Neural progenitor cell (in vitro differentiated cells): ENCODE data around the gene MS4A6A. TPM values are rescaled to one million over a fixed set of nuclear protein-coding genes. Genes with fewer than 3 reads are reported as not detected.
"Not testable (repeated sequence)": the region's sequence is repeated elsewhere in the genome, so short reads cannot be mapped to it uniquely, and the experiment has no call there.

Source experiments
- DNase-seq: peaks from one replicate; pipeline ENCODE4 v3.0.0-alpha.2; 2016; ENCODE audit warnings: low spot score
- H2AFZ ChIP-seq: fragments of 200-600 bp; sonication (generic); replicated peaks from 2 replicates; pipeline ENCODE4 v1.6.1; 2016; ENCODE audit warnings: antibody characterized with exemption
- H3F3A ChIP-seq: fragments of 200-600 bp; sonication (generic); 2 replicates; pipeline ENCODE4 v1.6.1; 2016; ENCODE audit warnings: antibody characterized with exemption, low read depth
- H3K27ac ChIP-seq: fragments of 200-600 bp; sonication (generic); 2 replicates; pipeline ENCODE4 v1.5.1; 2016; ENCODE audit warnings: mild to moderate bottlenecking
- H3K27me3 ChIP-seq: fragments of 200-600 bp; sonication (generic); 2 replicates; pipeline ENCODE4 v1.6.1; 2016; ENCODE audit warnings: mild to moderate bottlenecking, moderate library complexity
- H3K36me3 ChIP-seq: fragments of 200-600 bp; sonication (generic); 2 replicates; pipeline ENCODE4 v1.5.1; 2016
- H3K4me1 ChIP-seq: fragments of 200-600 bp; sonication (generic); 2 replicates; pipeline ENCODE4 v1.6.1; 2016; ENCODE audit warnings: mixed run types
- H3K4me2 ChIP-seq: fragments of 200-600 bp; sonication (generic); 2 replicates; pipeline ENCODE4 v1.6.1; 2016
- H3K4me3 ChIP-seq: fragments of 200-600 bp; sonication (generic); 2 replicates; pipeline ENCODE4 v1.5.1; 2016
- H3K79me2 ChIP-seq: fragments of 200-600 bp; sonication (generic); 2 replicates; pipeline ENCODE4 v1.6.1; 2016; ENCODE audit warnings: low read depth
- H3K9ac ChIP-seq: fragments of 200-600 bp; sonication (generic); 2 replicates; pipeline ENCODE4 v1.6.1; 2016
- H3K9me3 ChIP-seq: fragments of 200-600 bp; sonication (generic); 2 replicates; pipeline ENCODE4 v1.5.1; 2016; ENCODE audit warnings: low read depth
- H4K20me1 ChIP-seq: fragments of 200-600 bp; sonication (generic); 2 replicates; pipeline ENCODE4 v1.6.1; 2016; ENCODE audit warnings: low read depth
- H3K27ac Mint-ChIP-seq: 3 replicates; pipeline ENCODE4 v1.8.0; 2021; ENCODE audit warnings: mixed read lengths
- H3K27me3 Mint-ChIP-seq: 2 replicates; pipeline ENCODE4 v1.8.0; 2022; ENCODE audit warnings: low read depth, mild to moderate bottlenecking, inconsistent platforms, moderate library complexity, mixed read lengths; ENCODE audit not compliant: insufficient read depth
- H3K36me3 Mint-ChIP-seq: 3 replicates; pipeline ENCODE4 v1.8.0; 2021; ENCODE audit warnings: mixed read lengths
- H3K4me1 Mint-ChIP-seq: 3 replicates; pipeline ENCODE4 v1.8.0; 2021; ENCODE audit warnings: mixed read lengths
- H3K4me3 Mint-ChIP-seq: 3 replicates; pipeline ENCODE4 v1.8.0; 2021; ENCODE audit warnings: mild to moderate bottlenecking, moderate library complexity, mixed read lengths
- H3K9me3 Mint-ChIP-seq: 3 replicates; pipeline ENCODE4 v1.8.0; 2020; ENCODE audit warnings: mixed read lengths
- CTCF ChIP-seq: fragments of 200-600 bp; sonication (generic); IDR thresholded peaks from 2 replicates; pipeline ENCODE4 v1.5.1; 2017; ENCODE audit warnings: antibody characterized with exemption, mild to moderate bottlenecking
- EZH2 ChIP-seq: fragments of 200-600 bp; sonication (generic); IDR thresholded peaks from 2 replicates; pipeline ENCODE4 v1.6.1; 2017; ENCODE audit warnings: antibody characterized with exemption, mild to moderate bottlenecking, moderate library complexity
- EZH2phosphoT487 ChIP-seq: fragments of 200-600 bp; sonication (generic); IDR thresholded peaks from 2 replicates; pipeline ENCODE4 v1.6.1; 2017; ENCODE audit warnings: antibody characterized with exemption
- total RNA-seq: library from RNA; depleted of rRNA; stranded (reverse); fragments of >200 nt; gene quantifications from 2 replicates; pipeline ENCODE4 v1.2.3, GENCODE V29; 2015; ENCODE audit warnings: low replicate concordance

The MS4A6A gene
- total RNA-seq, 1 donor from 2014 or later, result not detected

GRCh38 chr11:60186128-60186527 lies 3.2 kb upstream of the MS4A6A start:
- DNase-seq, H3K9ac ChIP-seq, H3K27me3 Mint-ChIP-seq, H4K20me1 ChIP-seq, H3K36me3 Mint-ChIP-seq, H3K4me3 Mint-ChIP-seq, H3K9me3 ChIP-seq, H3K27ac ChIP-seq, H3K27me3 ChIP-seq, H3K4me3 ChIP-seq, H3K36me3 ChIP-seq, H3K4me2 ChIP-seq, H3K27ac Mint-ChIP-seq, H2AFZ ChIP-seq, H3K79me2 ChIP-seq: not testable (repeated sequence)
- Histone ChIP-seq H3K4me1 (peaks cover 17% of the 10 kb centered on the region), H3F3A (peaks cover 13% of the 10 kb centered on the region)
- H3K9me3 Mint-ChIP-seq, result peaks cover 11% of the 10 kb centered on the region
- peaks cover 13% of the 10 kb centered on the region for H3K4me1 Mint-ChIP-seq

- H3K4me2 ChIP-seq, H3K27me3 Mint-ChIP-seq, H3K27ac Mint-ChIP-seq: not testable (repeated sequence)
Measured at GRCh38 chr11:60185512-60185827, 2.6 kb upstream of the MS4A6A start.

GRCh38 chr11:60184824-60185511 lies 2.1 kb upstream of the MS4A6A start:
- Histone ChIP-seq H3K4me3 (no peak overlapping the region), H3K4me1 (peaks cover 17% of the 10 kb centered on the region), H4K20me1 (no peaks in the 10 kb centered on the region), H3K4me2 (no peak overlapping the region), H3F3A (peaks cover 13% of the 10 kb centered on the region), H3K79me2 (no peaks in the 10 kb centered on the region), H3K9me3 (no peaks in the 10 kb centered on the region), H3K27ac (no peak overlapping the region), H2AFZ (no peak overlapping the region), H3K27me3 (no peaks in the 10 kb centered on the region), H3K36me3 (no peaks in the 10 kb centered on the region), H3K9ac (no peak overlapping the region)
- DNase-seq, result no peak
- no peak overlapping the region for H3K4me3 Mint-ChIP-seq
- no peaks in the 10 kb centered on the region for H3K27me3 Mint-ChIP-seq
- peaks cover 8% of the 10 kb centered on the region for H3K9me3 Mint-ChIP-seq
- peaks cover 13% of the 10 kb centered on the region for H3K4me1 Mint-ChIP-seq
- H3K27ac Mint-ChIP-seq, result no peak overlapping the region
- H3K36me3 Mint-ChIP-seq, result peaks cover 2% of the 10 kb centered on the region
- no peak for TF ChIP-seq CTCF
- TF ChIP-seq EZH2, result no peak
- no peak for TF ChIP-seq EZH2phosphoT487

More at GRCh38 chr11:60185512-60185827, 2.6 kb upstream of the MS4A6A start:
- H3K4me1 Mint-ChIP-seq, result peaks cover 13% of the 10 kb centered on the region
- H3K4me3 ChIP-seq, H3K9me3 ChIP-seq, H3K4me3 Mint-ChIP-seq, DNase-seq, H4K20me1 ChIP-seq, H3K36me3 ChIP-seq, H3K9ac ChIP-seq, H2AFZ ChIP-seq, H3K27ac ChIP-seq, H3K79me2 ChIP-seq, H3K27me3 ChIP-seq, H3K36me3 Mint-ChIP-seq: not testable (repeated sequence)
- Histone ChIP-seq H3F3A (peaks cover 13% of the 10 kb centered on the region), H3K4me1 (peaks cover 17% of the 10 kb centered on the region)
- peaks cover 11% of the 10 kb centered on the region for H3K9me3 Mint-ChIP-seq

- DNase-seq, result peak; percentile 14
- H4K20me1 ChIP-seq, result no peaks in the 10 kb centered on the region
Measured at GRCh38 chr11:60183591-60184205, 815 bp upstream of the MS4A6A start.

More at GRCh38 chr11:60183591-60184205, 815 bp upstream of the MS4A6A start:
- no peak overlapping the region for H3K27ac Mint-ChIP-seq
- H3K9me3 Mint-ChIP-seq, result peaks cover 8% of the 10 kb centered on the region
- TF ChIP-seq EZH2 (no peak), EZH2phosphoT487 (no peak), CTCF (no peak)
- H3K4me3 ChIP-seq, result no peak overlapping the region
- H3K27me3 ChIP-seq, result no peaks in the 10 kb centered on the region
- no peak overlapping the region for H3K4me3 Mint-ChIP-seq
- H3K4me2 ChIP-seq, result peak overlapping the region; percentile 31
- peak overlapping the region; percentile 47 for H2AFZ ChIP-seq
- peaks cover 13% of the 10 kb centered on the region for H3K4me1 Mint-ChIP-seq
- peak overlapping the region; percentile 49 for H3K27ac ChIP-seq
- no peaks in the 10 kb centered on the region for H3K36me3 ChIP-seq
- H3K4me1 ChIP-seq, result peaks cover 17% of the 10 kb centered on the region
- H3F3A ChIP-seq, result peaks cover 13% of the 10 kb centered on the region
- no peak overlapping the region for H3K9ac ChIP-seq
- no peaks in the 10 kb centered on the region for H3K27me3 Mint-ChIP-seq
- H3K36me3 Mint-ChIP-seq, result peaks cover 2% of the 10 kb centered on the region
- no peaks in the 10 kb centered on the region for H3K79me2 ChIP-seq
- no peaks in the 10 kb centered on the region for H3K9me3 ChIP-seq
